Measurements from ENCODE around the gene FOXRED1. TPM values are rescaled to one million over a fixed set of nuclear protein-coding genes. Genes with fewer than 3 reads are reported as not detected.

Gene FOXRED1
- polyA plus RNA-seq, 1 donor (not counting 4 experiments of a cell fraction or from before 2014, with no cell fraction given) = 20.8 TPM

- dilution Hi-C loops (cut with MboI; ENCODE audit: extremely low pct_ligation_motif_present, low sequenced_read_pairs) = no loop called here
These were observed 50.4 kb downstream of the FOXRED1 start for GRCh38 chr11:126319374-126319740.

DNA sequence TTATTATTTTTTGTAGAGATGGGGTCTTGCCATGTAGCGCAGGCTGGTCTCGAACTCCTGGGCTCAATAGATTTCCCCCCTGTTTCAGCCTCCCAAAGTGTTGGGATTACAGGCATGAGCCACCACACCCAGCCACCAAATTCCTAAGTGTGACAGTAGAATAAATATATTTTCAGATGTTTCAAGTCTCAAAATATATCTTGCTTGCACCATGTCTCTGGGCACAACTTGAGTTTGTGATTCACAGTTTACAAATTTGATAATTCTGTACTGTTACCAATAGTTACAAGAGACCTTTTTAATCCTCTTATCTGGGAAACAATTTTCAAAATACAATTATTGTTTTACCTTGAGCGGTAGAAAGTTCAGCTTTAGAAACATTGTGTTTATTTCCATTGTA is 54.0 kb downstream of the FOXRED1 start:
- Histone ChIP-seq H3K9me1 (ENCODE audit: control insufficient read depth, extremely low read depth, insufficient read depth, low read length) (no peaks in the 10 kb centered on the region), H3K9me3 (ENCODE audit: control insufficient read depth, low read depth, low read length) (no peaks in the 10 kb centered on the region), H2AFZ (ENCODE audit: control insufficient read depth, low read length) (no peak overlapping the region), H3K4me3 (ENCODE audit: control insufficient read depth in 2 of 3, extremely low read depth in 1 of 3, insufficient read depth in 2 of 3, low read depth in 1 of 3, low read length in 3 of 3) (no peak overlapping the region), H3K27me3 (ENCODE audit: control insufficient read depth, extremely low read depth, insufficient read depth, low read length) (no peaks in the 10 kb centered on the region), H3K4me1 (ENCODE audit: control insufficient read depth, extremely low read depth, insufficient read depth, low read length) (peaks cover 21% of the 10 kb centered on the region), H4K20me1 (ENCODE audit: control insufficient read depth, extremely low read depth, insufficient read depth, low read length) (no peaks in the 10 kb centered on the region), H3K9ac (ENCODE audit: control insufficient read depth, extremely low read depth, insufficient read depth, low read length) (no peak overlapping the region), H3K36me3 (ENCODE audit: control insufficient read depth in 2 of 2, extremely low read depth in 1 of 2, insufficient read depth in 2 of 2, low read length in 2 of 2) (no peaks in the 10 kb centered on the region), H3K4me2 (ENCODE audit: control insufficient read depth, extremely low read depth, insufficient read depth, low read depth, low read length) (no peak overlapping the region), H3K79me2 (ENCODE audit: control insufficient read depth, insufficient read depth, low read length) (no peaks in the 10 kb centered on the region), H3K27ac (ENCODE audit: control insufficient read depth, insufficient read depth, low read length) (no peak overlapping the region)
- DNase-seq (ENCODE audit: low read depth, low spot score) = no peak
- no peak for TF ChIP-seq EZH2 (IDR thresholded peaks at IDR 0.05; ENCODE audit: low read length)
- no peak for TF ChIP-seq CTCF (optimal IDR thresholded peaks at IDR 0.05 in 1 of 3, IDR thresholded peaks at IDR 0.05 in 1 of 3, conservative IDR thresholded peaks at IDR 0.05 in 1 of 3; ENCODE audit: extremely low read depth in 1 of 3, insufficient read depth in 2 of 3, low read length in 3 of 3)
- no peak for FAIRE-seq
- dilution Hi-C loops (cut with MboI; ENCODE audit: extremely low pct_ligation_motif_present, low sequenced_read_pairs) = no loop called here

More at GRCh38 chr11:126319374-126319740, 50.4 kb downstream of the FOXRED1 start:
- Histone ChIP-seq H3K79me2 (ENCODE audit: control insufficient read depth, insufficient read depth, low read length) (no peaks in the 10 kb centered on the region), H4K20me1 (ENCODE audit: control insufficient read depth, extremely low read depth, insufficient read depth, low read length) (no peaks in the 10 kb centered on the region), H3K27me3 (ENCODE audit: control insufficient read depth, extremely low read depth, insufficient read depth, low read length) (no peaks in the 10 kb centered on the region), H3K9me3 (ENCODE audit: control insufficient read depth, low read depth, low read length) (no peaks in the 10 kb centered on the region), H3K4me3 (ENCODE audit: control insufficient read depth in 2 of 3, extremely low read depth in 1 of 3, insufficient read depth in 2 of 3, low read depth in 1 of 3, low read length in 3 of 3) (no peak overlapping the region), H2AFZ (ENCODE audit: control insufficient read depth, low read length) (peak overlapping the region; percentile 5), H3K27ac (ENCODE audit: control insufficient read depth, insufficient read depth, low read length) (peak overlapping the region; percentile 76), H3K36me3 (ENCODE audit: control insufficient read depth in 2 of 2, extremely low read depth in 1 of 2, insufficient read depth in 2 of 2, low read length in 2 of 2) (no peaks in the 10 kb centered on the region), H3K9me1 (ENCODE audit: control insufficient read depth, extremely low read depth, insufficient read depth, low read length) (no peaks in the 10 kb centered on the region), H3K4me1 (ENCODE audit: control insufficient read depth, extremely low read depth, insufficient read depth, low read length) (peaks cover 30% of the 10 kb centered on the region), H3K4me2 (ENCODE audit: control insufficient read depth, extremely low read depth, insufficient read depth, low read depth, low read length) (peak overlapping the region; percentile 88), H3K9ac (ENCODE audit: control insufficient read depth, extremely low read depth, insufficient read depth, low read length) (peak overlapping the region; percentile 51)
- peak; percentile 52 for FAIRE-seq
- no peak for DNase-seq (ENCODE audit: low read depth, low spot score)
- TF ChIP-seq EZH2 (IDR thresholded peaks at IDR 0.05; ENCODE audit: low read length) (no peak), CTCF (optimal IDR thresholded peaks at IDR 0.05 in 1 of 3, IDR thresholded peaks at IDR 0.05 in 1 of 3, conservative IDR thresholded peaks at IDR 0.05 in 1 of 3; ENCODE audit: extremely low read depth in 1 of 3, insufficient read depth in 2 of 3, low read length in 3 of 3) (no peak)

All from keratinocyte (primary cell).